ENCODE data around the gene IMPDH1.

Gene IMPDH1

GRCh38 chr7:128404886-128405470, 4.8 kb downstream of the IMPDH1 start:
- TF ChIP-seq GATA3 (IDR thresholded peaks at IDR 0.05; ENCODE audit: low read depth, low read length) (no peak), GATA2 (IDR thresholded peaks at IDR 0.05; ENCODE audit: low read depth, low read length) (no peak)

GRCh38 chr7:128404143-128404681, 5.6 kb downstream of the IMPDH1 start:
- no peak for TF ChIP-seq GATA3 (IDR thresholded peaks at IDR 0.05; ENCODE audit: low read depth, low read length)
- no peak for TF ChIP-seq GATA2 (IDR thresholded peaks at IDR 0.05; ENCODE audit: low read depth, low read length)

- TF ChIP-seq GATA3 (IDR thresholded peaks at IDR 0.05; ENCODE audit: low read depth, low read length) (no peak), GATA2 (IDR thresholded peaks at IDR 0.05; ENCODE audit: low read depth, low read length) (no peak)
Measured at GRCh38 chr7:128403676-128404075, 6.1 kb downstream of the IMPDH1 start.

- no peak for TF ChIP-seq GATA3 (IDR thresholded peaks at IDR 0.05; ENCODE audit: low read depth, low read length)
- no peak for TF ChIP-seq GATA2 (IDR thresholded peaks at IDR 0.05; ENCODE audit: low read depth, low read length)
Measured at GRCh38 chr7:128402356-128402755, 7.4 kb downstream of the IMPDH1 start.

- no peak for TF ChIP-seq GATA2 (IDR thresholded peaks at IDR 0.05; ENCODE audit: low read depth, low read length)
- no peak for TF ChIP-seq GATA3 (IDR thresholded peaks at IDR 0.05; ENCODE audit: low read depth, low read length)
Measured at GRCh38 chr7:128400566-128400965, 9.2 kb downstream of the IMPDH1 start.

- TF ChIP-seq GATA3 (IDR thresholded peaks at IDR 0.05; ENCODE audit: low read depth, low read length) (no peak), GATA2 (IDR thresholded peaks at IDR 0.05; ENCODE audit: low read depth, low read length) (no peak)
Measured at GRCh38 chr7:128399991-128400390, 9.8 kb downstream of the IMPDH1 start.

GRCh38 chr7:128398841-128399135, 11.0 kb downstream of the IMPDH1 start:
- TF ChIP-seq GATA2 (IDR thresholded peaks at IDR 0.05; ENCODE audit: low read depth, low read length) (no peak), GATA3 (IDR thresholded peaks at IDR 0.05; ENCODE audit: low read depth, low read length) (no peak)

GRCh38 chr7:128398016-128398840, 11.6 kb downstream of the IMPDH1 start:
- TF ChIP-seq GATA3 (IDR thresholded peaks at IDR 0.05; ENCODE audit: low read depth, low read length) (no peak), GATA2 (IDR thresholded peaks at IDR 0.05; ENCODE audit: low read depth, low read length) (no peak)

- TF ChIP-seq GATA2 (IDR thresholded peaks at IDR 0.05; ENCODE audit: low read depth, low read length): no peak
- no peak for TF ChIP-seq GATA3 (IDR thresholded peaks at IDR 0.05; ENCODE audit: low read depth, low read length)
Measured at GRCh38 chr7:128396357-128396756, 13.4 kb downstream of the IMPDH1 start.

GRCh38 chr7:128395748-128396147, 14.0 kb downstream of the IMPDH1 start:
- TF ChIP-seq GATA3 (IDR thresholded peaks at IDR 0.05; ENCODE audit: low read depth, low read length) (no peak), GATA2 (IDR thresholded peaks at IDR 0.05; ENCODE audit: low read depth, low read length) (no peak)

GRCh38 chr7:128394904-128395496, 14.8 kb downstream of the IMPDH1 start:
- TF ChIP-seq GATA3 (IDR thresholded peaks at IDR 0.05; ENCODE audit: low read depth, low read length) (no peak), GATA2 (IDR thresholded peaks at IDR 0.05; ENCODE audit: low read depth, low read length) (no peak)

GRCh38 chr7:128393526-128394330, 16.1 kb downstream of the IMPDH1 start:
- TF ChIP-seq GATA2 (IDR thresholded peaks at IDR 0.05; ENCODE audit: low read depth, low read length): no peak
- no peak for TF ChIP-seq GATA3 (IDR thresholded peaks at IDR 0.05; ENCODE audit: low read depth, low read length)

- TF ChIP-seq GATA2 (IDR thresholded peaks at IDR 0.05; ENCODE audit: low read depth, low read length): no peak
Measured at GRCh38 chr7:128392446-128393327, 17.1 kb downstream of the IMPDH1 start.

All from SH-SY5Y (cell line).